Activated T-helper 17 cell treated with anti-CD3 and anti-CD28 coated beads, Interleukin-2, amount 50 U/mL, for 72 hours (primary cell): ENCODE results near the gene HPSE2. TPM values are rescaled to one million over a fixed set of nuclear protein-coding genes. Genes with fewer than 3 reads are reported as not detected.

Experiments
- ATAC-seq: fragments of 150-1000 bp; cut with Tn5 transposase; replicated peaks from 2 replicates; pipeline ENCODE4 v1.10.0; 2021; ENCODE audit warnings: mild to moderate bottlenecking, moderate library complexity
- H3K27ac Mint-ChIP-seq: one replicate; pipeline ENCODE4 v1.8.0; 2022; ENCODE audit warnings: mixed read lengths
- H3K27me3 Mint-ChIP-seq: one replicate; pipeline ENCODE4 v1.8.0; 2022; ENCODE audit warnings: mixed read lengths
- H3K36me3 Mint-ChIP-seq: one replicate; pipeline ENCODE4 v1.8.0; 2022; ENCODE audit warnings: low read depth, mild to moderate bottlenecking, mixed read lengths
- H3K4me1 Mint-ChIP-seq: one replicate; pipeline ENCODE4 v1.8.0; 2022; ENCODE audit warnings: mixed read lengths
- H3K4me3 Mint-ChIP-seq: one replicate; pipeline ENCODE4 v1.8.0; 2022; ENCODE audit warnings: mild to moderate bottlenecking, mixed read lengths
- H3K9me3 Mint-ChIP-seq: one replicate; pipeline ENCODE4 v1.8.0; 2022; ENCODE audit warnings: mixed read lengths
- total RNA-seq, 2 donors: library from RNA; stranded (reverse); gene quantifications; one replicate each; pipeline ENCODE4 v1.2.3, GENCODE V29; 2022

HPSE2 gene
- total RNA-seq, 2 donors from 2014 or later: not detected

DNA sequence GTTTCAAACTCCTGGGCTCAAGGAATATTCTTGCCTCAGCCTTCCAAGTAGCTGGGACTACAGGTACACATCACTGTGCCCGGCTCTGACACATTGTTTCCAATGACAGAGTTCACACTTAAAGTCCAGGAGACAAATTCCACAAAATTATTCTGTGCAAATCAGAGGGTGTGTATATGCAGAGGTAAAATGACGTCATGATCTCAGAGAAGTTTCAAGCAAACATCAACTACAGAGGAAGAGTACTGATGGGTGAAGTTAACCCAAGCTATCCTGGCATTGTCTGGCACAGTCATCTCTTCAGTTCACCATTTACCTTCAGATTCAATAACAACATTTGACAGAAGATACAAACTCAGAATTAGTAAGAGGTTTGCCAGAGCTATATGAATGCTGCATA lies 388.9 kb downstream of the HPSE2 start:
- ATAC-seq: no peak
- Mint-ChIP-seq H3K27ac (no peak overlapping the region), H3K4me3 (no peak overlapping the region), H3K9me3 (no peaks in the 10 kb centered on the region), H3K27me3 (no peaks in the 10 kb centered on the region), H3K36me3 (no peaks in the 10 kb centered on the region), H3K4me1 (no peaks in the 10 kb centered on the region)

DNA sequence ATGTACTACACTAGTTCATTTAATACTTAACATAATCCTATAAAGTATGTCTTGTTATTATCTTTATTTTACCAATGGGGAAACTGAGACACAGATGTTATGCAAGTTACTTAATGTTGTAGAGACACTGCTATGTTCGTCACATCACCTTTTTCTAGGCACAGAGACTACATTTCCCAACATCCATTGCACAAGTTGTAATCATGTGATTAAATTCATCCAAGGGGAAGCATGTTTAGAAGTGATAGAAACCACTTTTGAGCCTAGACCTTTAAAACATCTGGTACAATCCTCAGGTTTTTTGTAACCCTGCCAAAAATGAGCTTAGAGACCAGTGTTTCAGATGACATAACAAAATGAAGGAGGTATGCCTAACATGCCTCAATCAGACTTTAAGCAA lies 402.1 kb downstream of the HPSE2 start:
- Mint-ChIP-seq H3K36me3 (no peaks in the 10 kb centered on the region), H3K9me3 (no peaks in the 10 kb centered on the region), H3K4me3 (no peak overlapping the region), H3K4me1 (no peaks in the 10 kb centered on the region), H3K27me3 (no peaks in the 10 kb centered on the region), H3K27ac (no peak overlapping the region)
- no peak for ATAC-seq

DNA sequence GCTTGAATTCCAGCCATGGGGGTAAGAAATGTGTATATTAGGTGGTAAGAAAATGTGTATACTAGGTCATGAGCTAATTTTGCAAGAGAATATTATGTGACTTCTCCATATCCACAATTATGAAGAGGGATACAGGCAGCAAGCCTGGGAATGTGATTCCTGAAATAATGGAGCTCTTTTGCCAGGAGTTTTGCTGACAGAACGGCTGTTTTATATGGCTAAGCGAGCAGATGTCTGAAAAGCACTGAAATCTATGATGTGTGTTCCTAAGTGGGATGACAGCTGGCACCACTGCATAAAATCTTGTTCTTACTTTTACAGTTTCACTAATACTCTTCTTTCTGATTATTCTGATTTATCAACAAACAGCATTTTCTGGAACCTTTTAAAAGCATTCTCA lies 402.9 kb downstream of the HPSE2 start:
- Mint-ChIP-seq H3K9me3 (no peaks in the 10 kb centered on the region), H3K36me3 (no peaks in the 10 kb centered on the region), H3K27ac (no peak overlapping the region), H3K27me3 (no peaks in the 10 kb centered on the region), H3K4me3 (no peak overlapping the region), H3K4me1 (no peaks in the 10 kb centered on the region)
- no peak for ATAC-seq

DNA sequence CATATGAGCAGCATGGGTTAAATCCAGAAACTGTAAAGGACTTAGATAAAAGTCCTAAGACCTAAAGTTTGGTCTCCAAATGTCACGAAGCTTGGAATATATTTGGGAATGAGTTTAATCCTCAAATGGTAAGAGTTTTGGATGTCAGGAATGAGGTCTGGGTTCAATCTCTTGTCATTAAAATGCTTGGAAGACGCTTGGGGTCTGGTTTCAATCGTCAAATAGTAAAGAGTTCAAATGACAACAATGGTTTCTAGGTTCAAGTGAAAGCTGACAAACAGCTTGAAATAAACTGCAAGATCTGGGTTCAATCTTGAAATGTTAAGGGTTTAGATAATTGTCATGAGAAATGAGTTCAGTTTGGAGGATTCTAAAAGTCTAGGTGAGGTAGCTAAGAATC lies 403.5 kb downstream of the HPSE2 start:
- ATAC-seq: no peak
- no peaks in the 10 kb centered on the region for H3K27me3 Mint-ChIP-seq
- H3K4me1 Mint-ChIP-seq: no peaks in the 10 kb centered on the region
- H3K27ac Mint-ChIP-seq: no peak overlapping the region
- no peaks in the 10 kb centered on the region for H3K9me3 Mint-ChIP-seq
- no peaks in the 10 kb centered on the region for H3K36me3 Mint-ChIP-seq
- H3K4me3 Mint-ChIP-seq: no peak overlapping the region

DNA sequence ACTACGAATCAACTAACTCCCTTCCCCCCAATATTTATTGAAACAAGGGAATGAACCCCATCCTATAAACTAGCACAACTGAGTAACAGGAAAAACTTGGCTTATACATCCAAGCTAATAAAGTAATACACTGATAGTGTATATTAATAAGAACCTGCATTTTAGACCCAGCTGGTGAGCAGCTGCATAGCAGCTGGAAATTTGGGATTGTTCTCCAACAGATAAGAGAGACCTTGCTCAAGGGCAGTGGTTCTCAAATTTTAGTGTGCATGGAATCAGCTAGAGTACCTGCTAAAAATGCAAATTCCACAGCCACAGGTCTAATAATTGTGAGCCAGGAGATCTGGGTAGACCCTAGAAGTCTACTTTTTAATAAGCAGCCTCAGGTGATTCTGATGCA lies 404.3 kb downstream of the HPSE2 start:
- no peak overlapping the region for H3K27ac Mint-ChIP-seq
- H3K4me3 Mint-ChIP-seq: no peak overlapping the region
- ATAC-seq: no peak
- H3K9me3 Mint-ChIP-seq: no peaks in the 10 kb centered on the region
- H3K4me1 Mint-ChIP-seq: no peaks in the 10 kb centered on the region
- H3K36me3 Mint-ChIP-seq: no peaks in the 10 kb centered on the region
- no peaks in the 10 kb centered on the region for H3K27me3 Mint-ChIP-seq

DNA sequence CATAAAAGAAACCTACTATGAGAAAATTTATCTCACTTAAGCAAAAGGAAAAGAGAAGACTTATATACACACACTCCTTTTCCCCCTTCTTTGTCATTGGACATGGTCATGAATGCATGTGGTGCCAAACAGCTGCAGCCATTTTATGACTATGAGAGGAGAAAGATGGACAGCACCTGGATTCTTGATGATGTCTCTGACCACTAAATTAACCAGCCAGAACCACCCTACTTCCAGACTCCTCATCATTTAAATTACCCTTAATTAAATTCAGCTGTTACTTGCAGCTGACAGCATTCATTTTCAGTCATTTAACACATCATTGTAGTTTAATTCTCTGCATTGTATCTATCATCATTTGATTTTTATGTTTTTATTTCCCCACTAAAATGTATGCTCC lies 409.9 kb downstream of the HPSE2 start:
- ATAC-seq: no peak
- H3K4me1 Mint-ChIP-seq: no peaks in the 10 kb centered on the region
- H3K27ac Mint-ChIP-seq: no peak overlapping the region
- H3K27me3 Mint-ChIP-seq: peaks cover 3% of the 10 kb centered on the region
- H3K9me3 Mint-ChIP-seq: no peaks in the 10 kb centered on the region
- H3K36me3 Mint-ChIP-seq: no peaks in the 10 kb centered on the region
- no peak overlapping the region for H3K4me3 Mint-ChIP-seq

DNA sequence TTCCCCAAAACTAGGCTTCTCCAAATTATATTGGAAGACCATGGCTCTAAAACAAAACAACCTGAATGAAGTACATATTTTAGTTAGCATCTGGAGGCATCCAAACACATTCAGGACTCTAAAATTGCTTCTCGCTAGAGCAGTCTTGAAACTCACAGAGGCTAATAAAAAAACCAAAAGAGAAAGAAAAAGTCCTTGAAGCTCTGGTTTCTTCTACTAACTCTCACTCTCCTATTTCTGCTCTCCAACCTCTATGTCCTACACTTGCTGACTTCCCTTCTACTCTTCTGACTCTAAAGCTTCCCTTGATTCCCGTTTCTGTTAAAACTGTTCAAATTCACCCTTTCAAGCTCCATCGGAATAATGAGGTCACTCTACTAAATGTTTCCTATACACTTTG lies 418.3 kb downstream of the HPSE2 start:
- no peak overlapping the region for H3K4me3 Mint-ChIP-seq
- H3K9me3 Mint-ChIP-seq: no peaks in the 10 kb centered on the region
- no peak for ATAC-seq
- no peaks in the 10 kb centered on the region for H3K4me1 Mint-ChIP-seq
- no peak overlapping the region for H3K27ac Mint-ChIP-seq
- no peaks in the 10 kb centered on the region for H3K27me3 Mint-ChIP-seq
- no peaks in the 10 kb centered on the region for H3K36me3 Mint-ChIP-seq

DNA sequence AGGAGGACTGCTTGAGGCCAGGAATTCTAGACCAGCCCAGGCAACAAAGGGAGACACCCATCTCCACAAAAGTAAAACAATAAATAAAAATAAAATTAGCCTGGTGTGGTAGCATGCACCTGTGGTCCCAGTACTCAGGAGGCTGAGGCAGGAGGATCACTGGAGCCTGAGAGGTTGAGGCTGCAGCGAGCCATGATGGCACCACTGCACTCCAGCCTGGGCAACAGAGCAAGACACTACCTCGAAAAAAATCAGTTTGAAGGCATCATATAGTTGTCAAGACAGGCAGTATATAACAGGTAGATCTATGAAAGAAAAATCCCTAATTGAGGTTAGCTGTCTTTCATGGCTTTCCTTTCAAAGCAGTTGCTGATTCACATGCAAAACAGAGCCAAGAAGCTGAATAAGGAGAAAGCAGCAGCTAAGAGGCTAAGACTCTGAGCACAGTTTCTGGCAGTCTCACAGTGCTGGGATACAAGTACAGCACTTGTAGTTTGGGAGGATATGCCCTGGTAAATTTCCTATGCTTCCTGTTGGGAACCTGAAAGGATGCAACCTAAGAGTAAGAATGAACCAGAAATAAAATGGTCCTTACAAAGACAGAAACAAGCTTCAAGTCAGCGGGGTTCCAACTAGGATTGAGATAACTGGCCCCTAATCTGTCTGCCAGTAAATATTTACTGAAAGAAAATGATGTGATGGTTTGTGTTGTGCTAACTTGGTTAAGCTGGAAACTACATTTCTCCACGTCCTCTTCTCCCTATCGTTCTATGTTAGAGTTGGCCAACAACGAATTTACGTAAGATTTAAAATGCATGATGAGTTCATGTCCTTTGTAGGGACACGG lies 420.4 kb downstream of the HPSE2 start:
- ATAC-seq: no peak
- Mint-ChIP-seq H3K4me1 (no peaks in the 10 kb centered on the region), H3K4me3 (no peak overlapping the region), H3K27me3 (no peaks in the 10 kb centered on the region), H3K36me3 (no peaks in the 10 kb centered on the region), H3K27ac (no peak overlapping the region), H3K9me3 (no peaks in the 10 kb centered on the region)

DNA sequence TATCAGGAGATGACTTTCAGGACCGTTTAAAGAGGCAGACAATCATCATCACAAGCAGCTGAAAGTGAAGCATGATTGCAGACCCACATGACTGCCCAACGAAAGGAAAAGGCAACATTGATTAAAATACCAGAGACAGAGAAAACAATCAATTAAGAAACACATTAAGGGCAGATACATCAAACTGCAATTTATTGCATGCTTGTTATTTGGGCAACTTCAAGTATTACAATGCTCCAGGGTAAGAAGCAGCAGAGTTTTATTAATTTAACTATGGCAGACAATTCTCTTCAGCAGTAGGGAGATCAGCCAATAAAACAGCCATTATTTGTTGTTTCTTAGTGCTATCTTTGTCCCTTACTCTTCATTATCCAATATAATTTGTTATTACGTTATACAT lies 421.2 kb downstream of the HPSE2 start:
- no peaks in the 10 kb centered on the region for H3K27me3 Mint-ChIP-seq

DNA sequence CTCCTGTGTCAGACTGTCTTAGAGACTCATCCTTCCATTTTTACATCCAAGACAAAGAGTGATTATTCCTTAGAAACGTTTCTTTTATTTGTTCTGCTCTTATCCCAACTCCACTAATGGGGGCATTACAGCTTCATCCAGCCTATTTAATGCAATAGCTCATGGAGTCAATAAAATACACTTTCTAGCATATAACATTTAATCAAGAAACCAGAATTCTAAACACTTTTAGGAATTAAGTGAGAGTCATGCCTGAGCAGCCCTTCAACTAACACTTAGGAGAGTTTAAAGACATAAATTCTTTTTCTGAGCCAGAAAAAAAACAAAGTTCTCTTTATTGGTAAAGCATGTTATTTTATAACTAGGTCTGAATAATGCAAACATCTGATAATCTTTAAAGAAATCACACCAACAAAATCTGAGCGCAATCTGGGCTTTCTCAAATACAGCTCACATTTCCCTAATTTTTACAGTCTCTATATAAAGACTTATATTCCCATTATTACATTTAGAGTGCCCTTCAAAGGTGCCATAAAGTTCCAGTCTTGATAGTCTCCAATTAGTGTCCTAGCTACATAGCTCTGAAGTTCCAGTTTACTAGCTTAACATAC lies 427.3 kb downstream of the HPSE2 start:
- Mint-ChIP-seq H3K27ac (no peak overlapping the region), H3K4me3 (no peak overlapping the region), H3K36me3 (no peaks in the 10 kb centered on the region), H3K9me3 (no peaks in the 10 kb centered on the region), H3K27me3 (no peaks in the 10 kb centered on the region), H3K4me1 (no peaks in the 10 kb centered on the region)
- ATAC-seq: no peak

More for the DNA sequence above, 421.2 kb downstream of the HPSE2 start:
- Mint-ChIP-seq H3K36me3 (no peaks in the 10 kb centered on the region), H3K4me1 (no peaks in the 10 kb centered on the region), H3K27ac (no peak overlapping the region), H3K4me3 (no peak overlapping the region), H3K9me3 (no peaks in the 10 kb centered on the region)
- ATAC-seq: no peak

DNA sequence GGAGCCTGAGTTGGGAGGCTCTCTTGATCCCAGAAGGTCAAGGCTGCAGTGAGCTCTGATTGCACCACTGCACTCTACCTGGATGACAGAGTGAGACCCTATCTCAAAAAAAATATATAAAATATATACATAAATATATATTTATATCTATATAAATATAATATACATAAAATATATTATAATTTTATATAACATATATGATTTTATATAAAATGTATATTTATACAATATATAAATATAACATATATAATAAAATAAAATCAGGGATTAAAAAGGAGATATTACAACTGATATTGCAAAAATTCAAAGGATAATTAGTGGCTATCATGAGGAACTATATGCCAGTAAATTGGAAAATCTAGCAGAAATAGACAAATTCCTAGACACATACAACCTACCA lies 435.4 kb downstream of the HPSE2 start:
- no peaks in the 10 kb centered on the region for H3K36me3 Mint-ChIP-seq
- H3K9me3 Mint-ChIP-seq: peaks cover 7% of the 10 kb centered on the region
- H3K4me1 Mint-ChIP-seq: no peaks in the 10 kb centered on the region
- no peak for ATAC-seq
- H3K27ac Mint-ChIP-seq: no peak overlapping the region
- H3K27me3 Mint-ChIP-seq: no peaks in the 10 kb centered on the region
- H3K4me3 Mint-ChIP-seq: no peak overlapping the region

DNA sequence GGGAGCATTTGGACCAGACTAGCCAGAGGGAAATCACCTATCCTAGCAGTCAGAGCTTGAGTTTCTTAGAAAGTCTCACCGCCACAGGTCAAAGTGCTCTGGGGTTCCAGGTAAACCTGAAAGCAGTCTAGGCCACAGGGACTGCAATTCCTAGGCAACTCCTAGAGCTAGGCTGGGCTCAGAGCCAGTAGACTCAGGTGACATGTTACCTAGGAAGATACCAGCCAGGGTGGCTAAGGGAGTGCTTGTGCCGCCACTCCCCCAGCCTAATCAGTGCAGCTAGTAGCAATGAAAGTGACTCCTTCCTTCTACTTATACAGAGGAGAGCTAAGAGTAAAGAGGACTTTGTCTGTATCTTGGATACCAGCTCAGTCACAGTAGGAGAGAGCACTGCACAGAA lies 440.2 kb downstream of the HPSE2 start:
- H3K36me3 Mint-ChIP-seq: no peaks in the 10 kb centered on the region
- peaks cover 7% of the 10 kb centered on the region for H3K9me3 Mint-ChIP-seq
- H3K27me3 Mint-ChIP-seq: peaks cover 5% of the 10 kb centered on the region
- H3K27ac Mint-ChIP-seq: no peak overlapping the region
- H3K4me3 Mint-ChIP-seq: no peak overlapping the region
- no peak for ATAC-seq
- no peaks in the 10 kb centered on the region for H3K4me1 Mint-ChIP-seq

DNA sequence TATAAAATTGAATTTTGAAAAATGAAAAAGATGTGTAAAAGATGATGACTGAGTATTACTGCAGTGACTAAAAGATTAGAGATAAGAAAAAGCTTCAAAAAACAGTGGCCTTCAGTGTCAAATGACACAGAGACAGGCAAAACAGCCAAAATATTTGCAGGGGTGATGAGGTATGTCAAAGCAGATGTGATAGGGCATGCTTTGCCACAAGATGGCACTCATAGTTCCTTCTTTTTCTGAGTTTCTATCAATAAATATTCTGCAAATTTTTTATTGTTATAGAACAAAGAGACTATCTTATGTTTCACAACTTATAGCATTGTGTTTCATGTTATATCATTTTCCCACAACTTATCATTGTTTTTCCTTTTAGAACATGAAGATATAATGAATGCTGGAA lies 444.8 kb downstream of the HPSE2 start:
- Mint-ChIP-seq H3K27me3 (peaks cover 8% of the 10 kb centered on the region), H3K4me1 (no peaks in the 10 kb centered on the region), H3K36me3 (no peaks in the 10 kb centered on the region), H3K4me3 (no peak overlapping the region), H3K27ac (no peak overlapping the region), H3K9me3 (no peaks in the 10 kb centered on the region)
- ATAC-seq: no peak

DNA sequence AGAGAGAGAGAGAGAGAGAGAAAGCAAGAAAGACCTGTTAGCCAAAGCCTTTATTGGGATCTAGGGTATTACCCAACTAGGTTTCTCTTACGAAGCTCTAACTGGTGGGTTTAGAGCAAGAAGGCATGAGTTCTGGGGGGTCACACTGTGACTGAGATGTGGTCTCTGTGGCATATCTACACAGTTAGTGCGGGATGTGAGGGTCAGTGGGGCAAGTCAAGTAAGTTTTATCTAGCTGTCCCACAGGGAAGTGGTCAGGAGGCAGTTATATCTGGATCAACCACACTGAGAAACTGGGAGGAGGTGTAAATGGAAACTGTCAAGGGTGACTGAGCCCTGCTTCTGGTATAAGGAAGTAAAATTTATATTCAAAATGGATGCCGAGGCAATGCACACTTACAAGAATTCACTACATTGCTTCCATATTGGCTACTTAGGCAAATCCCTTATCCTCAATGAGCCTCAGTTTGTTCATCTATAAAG lies 457.3 kb downstream of the HPSE2 start:
- ATAC-seq: no peak
- no peaks in the 10 kb centered on the region for H3K4me1 Mint-ChIP-seq
- H3K9me3 Mint-ChIP-seq: no peaks in the 10 kb centered on the region
- no peak overlapping the region for H3K4me3 Mint-ChIP-seq
- H3K27me3 Mint-ChIP-seq: no peaks in the 10 kb centered on the region
- no peak overlapping the region for H3K27ac Mint-ChIP-seq
- no peaks in the 10 kb centered on the region for H3K36me3 Mint-ChIP-seq

DNA sequence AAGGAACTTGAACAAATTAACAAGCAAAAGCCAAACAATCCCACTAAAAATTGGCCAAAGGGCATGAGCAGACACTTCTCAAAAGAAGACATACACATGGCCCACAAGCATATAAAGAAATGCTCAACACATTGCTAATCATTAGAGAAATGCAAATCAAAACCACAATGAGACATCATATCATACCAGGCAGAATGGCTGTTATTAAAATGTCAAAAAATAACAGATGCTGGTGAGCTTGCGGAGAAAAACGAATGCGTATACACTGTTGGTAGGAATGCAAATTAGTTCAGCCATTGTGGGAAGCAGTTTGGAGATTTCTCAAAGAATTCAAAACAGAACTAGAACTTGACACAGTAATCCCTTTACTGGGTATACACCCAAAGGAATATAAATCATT lies 477.2 kb downstream of the HPSE2 start:
- no peak overlapping the region for H3K27ac Mint-ChIP-seq
- no peak for ATAC-seq
- no peak overlapping the region for H3K4me3 Mint-ChIP-seq
- peaks cover 7% of the 10 kb centered on the region for H3K9me3 Mint-ChIP-seq
- H3K36me3 Mint-ChIP-seq: no peaks in the 10 kb centered on the region
- no peaks in the 10 kb centered on the region for H3K27me3 Mint-ChIP-seq
- H3K4me1 Mint-ChIP-seq: no peaks in the 10 kb centered on the region
